Hepatocyte (in vitro differentiated cells): ENCODE results near the gene CENPB. TPM values are rescaled to one million over a fixed set of nuclear protein-coding genes. Genes with fewer than 3 reads are reported as not detected.
A peak's percentile ranks its signal among the peaks of the same experiment; 100 is the strongest.

Experiments
- DNase-seq: peaks from one replicate; pipeline ENCODE4 v3.0.0-alpha.2; 2016; ENCODE audit warnings: low spot score
- H2AFZ ChIP-seq: fragments of 200-600 bp; sonication (generic); 2 replicates; pipeline ENCODE4 v1.6.0; 2016; ENCODE audit warnings: antibody characterized with exemption, mild to moderate bottlenecking
- H3K27ac ChIP-seq: fragments of 200-600 bp; sonication (generic); 2 replicates; pipeline ENCODE4 v1.5.1; 2016; ENCODE audit warnings: mild to moderate bottlenecking
- H3K27me3 ChIP-seq: fragments of 200-600 bp; sonication (generic); 2 replicates; pipeline ENCODE4 v1.6.1; 2016
- H3K36me3 ChIP-seq: fragments of 200-600 bp; sonication (generic); replicated peaks from 2 replicates; pipeline ENCODE4 v1.5.1; 2016; ENCODE audit warnings: low read depth; ENCODE audit not compliant: insufficient read depth
- H3K4me1 ChIP-seq: fragments of 200-600 bp; sonication (generic); 2 replicates; pipeline ENCODE4 v1.5.1; 2016; ENCODE audit warnings: mild to moderate bottlenecking, moderate library complexity; ENCODE audit not compliant: insufficient read depth
- H3K4me2 ChIP-seq: fragments of 200-600 bp; sonication (generic); 2 replicates; pipeline ENCODE4 v1.6.0; 2016
- H3K4me3 ChIP-seq: fragments of 200-600 bp; sonication (generic); 2 replicates; pipeline ENCODE4 v1.5.1; 2016; ENCODE audit warnings: mild to moderate bottlenecking
- H3K79me2 ChIP-seq: fragments of 200-600 bp; sonication (generic); 2 replicates; pipeline ENCODE4 v1.6.0; 2017; ENCODE audit warnings: mild to moderate bottlenecking
- H3K9me2 ChIP-seq: fragments of 200-600 bp; sonication (generic); replicated peaks from 2 replicates; pipeline ENCODE4 v1.6.0; 2017; ENCODE audit warnings: mild to moderate bottlenecking; ENCODE audit not compliant: insufficient read depth
- H3K9me3 ChIP-seq: fragments of 200-600 bp; sonication (generic); 2 replicates; pipeline ENCODE4 v1.5.1; 2016; ENCODE audit warnings: low read depth, mild to moderate bottlenecking
- H4K20me1 ChIP-seq: fragments of 200-600 bp; sonication (generic); 2 replicates; pipeline ENCODE4 v1.6.0; 2016; ENCODE audit warnings: mild to moderate bottlenecking; ENCODE audit not compliant: insufficient read depth, poor library complexity, severe bottlenecking
- CTCF ChIP-seq: fragments of 200-600 bp; sonication (generic); IDR thresholded peaks from 2 replicates; pipeline ENCODE4 v1.5.1; 2016; ENCODE audit warnings: antibody characterized with exemption, mild to moderate bottlenecking; ENCODE audit not compliant: poor library complexity
- EZH2 ChIP-seq: fragments of 200-600 bp; sonication (generic); IDR thresholded peaks from 2 replicates; pipeline ENCODE4 v1.6.1; 2016; ENCODE audit warnings: antibody characterized with exemption, mild to moderate bottlenecking, borderline replicate concordance
- EZH2phosphoT487 ChIP-seq: fragments of 200-600 bp; sonication (generic); IDR thresholded peaks from one replicate; pipeline ENCODE4 v1.6.1; 2018; ENCODE audit warnings: antibody characterized with exemption, mild to moderate bottlenecking, low read depth, moderate library complexity; ENCODE audit not compliant: unreplicated experiment, severe bottlenecking
- WGBS: methylation state at CpG from one replicate; pipeline ENCODE4 v1.1.6; 2016; ENCODE audit warnings: low lambda C conversion rate; ENCODE audit errors: missing lambda C conversion rate; 5-methylcytosine and 5-hydroxymethylcytosine counted together
- polyA plus RNA-seq: library from polyadenylated mRNA; unstranded; fragments of >200 nt; fragmentation: Nextera tagmentation; extraction: Ambion mirVana; gene quantifications from 2 replicates; pipeline ENCODE4 v1.2.1, GENCODE V29; 2016
- total RNA-seq: library from RNA; depleted of rRNA; stranded (reverse); fragments of >200 nt; gene quantifications from 2 replicates; pipeline ENCODE4 v1.2.3, GENCODE V29; 2014

Gene CENPB
- total and polyA plus RNA-seq, 2 experiments from 2014 or later = 21.2 to 46.7 TPM

GRCh38 chr20:3778976-3779375, 7.6 kb downstream of the CENPB start:
- Histone ChIP-seq H3K9me3 (no peaks in the 10 kb centered on the region), H3K27ac (no peak overlapping the region), H2AFZ (no peak overlapping the region), H3K36me3 (no peaks in the 10 kb centered on the region), H3K9me2 (no peaks in the 10 kb centered on the region), H4K20me1 (no peaks in the 10 kb centered on the region), H3K4me2 (no peak overlapping the region), H3K79me2 (peaks cover 8% of the 10 kb centered on the region), H3K4me3 (no peak overlapping the region), H3K27me3 (peaks cover 12% of the 10 kb centered on the region), H3K4me1 (peaks cover 30% of the 10 kb centered on the region)
- TF ChIP-seq CTCF (no peak), EZH2 (no peak), EZH2phosphoT487 (no peak)
- 85% methylated on average over 18 of the region's 18 CpGs for WGBS
- DNase-seq = no peak

GRCh38 chr20:3777716-3778629, 8.6 kb downstream of the CENPB start:
- TF ChIP-seq EZH2 (peak; percentile 49), EZH2phosphoT487 (no peak), CTCF (peak; percentile 22)
- H3K36me3 ChIP-seq = no peaks in the 10 kb centered on the region
- WGBS = 3% methylated on average over 63 of the region's 70 CpGs
- no peak overlapping the region for H3K27ac ChIP-seq
- peak; percentile 69 for DNase-seq
- no peaks in the 10 kb centered on the region for H3K9me2 ChIP-seq
- H2AFZ ChIP-seq = peak overlapping the region; percentile 58
- no peaks in the 10 kb centered on the region for H3K79me2 ChIP-seq
- no peaks in the 10 kb centered on the region for H3K9me3 ChIP-seq
- peaks cover 12% of the 10 kb centered on the region for H3K27me3 ChIP-seq
- H4K20me1 ChIP-seq = no peaks in the 10 kb centered on the region
- H3K4me3 ChIP-seq = peak overlapping the region; percentile 17
- H3K4me2 ChIP-seq = peak overlapping the region; percentile 90
- peaks cover 20% of the 10 kb centered on the region for H3K4me1 ChIP-seq

GRCh38 chr20:3777381-3777715, 9.2 kb downstream of the CENPB start:
- Histone ChIP-seq H4K20me1 (no peaks in the 10 kb centered on the region), H3K27me3 (peaks cover 12% of the 10 kb centered on the region), H3K9me2 (no peaks in the 10 kb centered on the region), H3K4me3 (peak overlapping the region; percentile 17), H3K36me3 (no peaks in the 10 kb centered on the region), H3K4me2 (peak overlapping the region; percentile 90), H3K27ac (no peak overlapping the region), H3K4me1 (peaks cover 18% of the 10 kb centered on the region), H3K9me3 (no peaks in the 10 kb centered on the region), H3K79me2 (no peaks in the 10 kb centered on the region), H2AFZ (peak overlapping the region; percentile 58)
- whole genome bisulfite sequencing = 14% methylated on average over 16 of the region's 16 CpGs
- DNase-seq = no peak
- TF ChIP-seq CTCF (no peak), EZH2 (no peak), EZH2phosphoT487 (no peak)
